HepG2 (cell line): ENCODE results near the gene CLBA1. TPM values are rescaled to one million over a fixed set of nuclear protein-coding genes. Genes with fewer than 3 reads are reported as not detected.
A peak's percentile ranks its signal among the peaks of the same experiment; 100 is the strongest.

Experiments
- ATAC-seq: fragments of 200-7000 bp; cut with Tn5 transposase; 3 replicates; pipeline ENCODE4 v1.9.1; 2020; ENCODE audit warnings: mild to moderate bottlenecking, moderate library complexity
- BruUV-seq: library from RNA; stranded (reverse); fragments of 400-500 nt; replicated peaks from 2 replicates; lab custom pipeline; 2021; lab: Mats Ljungman, UMichigan
- CTCF ChIA-PET: fragments of 300-600 bp; formaldehyde crosslinking; extraction: SDS; loops from one replicate; lab custom pipeline; 2021; ENCODE audit warnings: low total read pairs, inconsistent platforms, low intra/inter-chr PET ratio; lab: Yijun Ruan, JAX
- POLR2A ChIA-PET: fragments of 350-600 bp; sonication (Branson Sonifier 250); formaldehyde crosslinking; loops from one replicate; lab custom pipeline; 2020; ENCODE audit warnings: antibody characterized with exemption, inconsistent platforms; lab: Yijun Ruan, JAX
- DNase-seq: peaks from one replicate; pipeline ENCODE4 v3.0.0-alpha.2; 2015; ENCODE audit warnings: low spot score
- FAIRE-seq: peaks from 3 replicates; lab custom pipeline; 2011; peaks lifted over from hg19 to GRCh38; lab: Jason Lieb, UNC
- H2AFZ ChIP-seq: one replicate; pipeline ENCODE4 v1.6.1; 2011; ENCODE audit warnings: low read length, inconsistent platforms
- H3K27ac ChIP-seq: fragments of 300-600 bp; 3 replicates; pipeline ENCODE4 v1.8.0; 2011; ENCODE audit warnings: mixed run types, mild to moderate bottlenecking, mixed read lengths, low read length, inconsistent platforms; ENCODE audit not compliant: insufficient read depth; ENCODE audit errors: extremely low read length
- H3K27me3 ChIP-seq, 2 experiments: fragments of 200-600 bp in 1 of 2; 2 replicates in 1 of 2; 3 replicates in 1 of 2; pipeline versions ENCODE4 v1.6.0 to v1.8.0; 2011; ENCODE audit warnings: low read length in 2 of 2, mild to moderate bottlenecking in 2 of 2, moderate library complexity in 2 of 2, inconsistent platforms in 1 of 2; ENCODE audit not compliant: insufficient read depth in 2 of 2, control insufficient read depth in 1 of 2
- H3K36me3 ChIP-seq, 2 experiments: fragments of 200-600 bp in 1 of 2; replicated peaks in 1 of 2; 2 replicates in 1 of 2; 3 replicates in 1 of 2; pipeline versions ENCODE4 v1.5.1 to v1.8.0; 2011; ENCODE audit warnings: low read length in 2 of 2, inconsistent platforms in 1 of 2; ENCODE audit not compliant: insufficient read depth in 2 of 2, control insufficient read depth in 1 of 2
- H3K4me1 ChIP-seq: 2 replicates; pipeline ENCODE4 v1.5.1; 2012; ENCODE audit warnings: low read length, inconsistent platforms; ENCODE audit not compliant: insufficient read depth
- H3K4me2 ChIP-seq: 2 replicates; pipeline ENCODE4 v1.6.0; 2011; ENCODE audit warnings: low read depth, low read length, inconsistent platforms
- H3K4me3 ChIP-seq, 3 experiments: fragments of 200-600 bp in 1 of 3; sonication (generic), shearing (Covaris generic) in 1 of 3; replicated peaks in 1 of 3; 2 replicates each; pipeline ENCODE4 v1.5.1; 2011 to 2016; ENCODE audit warnings: low read length in 3 of 3, inconsistent platforms in 2 of 3, low read depth in 2 of 3, mild to moderate bottlenecking in 2 of 3, control low read depth in 1 of 3, mixed read lengths in 1 of 3; ENCODE audit not compliant: insufficient read depth in 1 of 3
- H3K79me2 ChIP-seq: one replicate; pipeline ENCODE4 v1.6.1; 2011; ENCODE audit warnings: low read length, inconsistent platforms; ENCODE audit not compliant: insufficient read depth
- H3K9ac ChIP-seq: 2 replicates; pipeline ENCODE4 v1.6.0; 2011; ENCODE audit warnings: mild to moderate bottlenecking, low read depth, low read length, inconsistent platforms; ENCODE audit not compliant: insufficient read depth
- H3K9me3 ChIP-seq: 2 replicates; pipeline ENCODE4 v1.5.1; 2012; ENCODE audit warnings: mild to moderate bottlenecking, low read length
- H4K20me1 ChIP-seq: 2 replicates; pipeline ENCODE4 v1.6.0; 2011; ENCODE audit warnings: inconsistent platforms, mild to moderate bottlenecking, low read length, moderate library complexity; ENCODE audit not compliant: insufficient read depth
- AGO2 ChIP-seq: fragments of 200-400 bp; formaldehyde crosslinking; optimal IDR thresholded peaks from 2 replicates; pipeline ENCODE3; 2017; ENCODE audit warnings: mild to moderate bottlenecking, low read depth, low read length, moderate library complexity
- ARID5B ChIP-seq: IDR thresholded peaks from 2 replicates; pipeline ENCODE4 v1.4.0; 2020; ENCODE audit warnings: mild to moderate bottlenecking, missing genetic modification reagents
- JUN ChIP-seq: sonication (generic); formaldehyde crosslinking; IDR thresholded peaks from 2 replicates; pipeline ENCODE4 v1.4.0; 2020; ENCODE audit warnings: mild to moderate bottlenecking, missing genetic modification reagents
- LCORL ChIP-seq, 2 experiments: fragments of 450-650 bp in 1 of 2; sonication (generic) in 1 of 2; formaldehyde crosslinking in 1 of 2; IDR thresholded peaks; 2 replicates each; pipeline versions ENCODE4 v1.5.0 to v1.6.1; 2017 to 2020; ENCODE audit warnings: antibody characterized with exemption in 1 of 2, missing genetic modification reagents in 1 of 2
- MYNN ChIP-seq: sonication (generic); formaldehyde crosslinking; IDR thresholded peaks from 2 replicates; pipeline ENCODE4 v1.4.0; 2020; ENCODE audit warnings: mild to moderate bottlenecking, low read depth, missing genetic modification reagents
- NFE2L2 ChIP-seq: fragments of 150-350 bp; IDR thresholded peaks from 2 replicates; pipeline ENCODE4 v1.6.1; 2014; ENCODE audit warnings: low read length
- NFIB ChIP-seq: sonication (generic); formaldehyde crosslinking; IDR thresholded peaks from 2 replicates; pipeline ENCODE4 v1.9.0; 2021; ENCODE audit warnings: missing genetic modification reagents, mild to moderate bottlenecking, borderline replicate concordance
- POLR2G ChIP-seq: fragments of 200-400 bp; formaldehyde crosslinking; IDR thresholded peaks from 2 replicates; pipeline ENCODE4 v1.6.1; 2018; ENCODE audit warnings: mild to moderate bottlenecking, low read depth, low read length, moderate library complexity
- TBX3 ChIP-seq: fragments of 450-650 bp; IDR thresholded peaks from 2 replicates; pipeline ENCODE4 v1.6.1; 2017; ENCODE audit warnings: antibody characterized with exemption, mild to moderate bottlenecking, inconsistent platforms, borderline replicate concordance
- ZBTB38 ChIP-seq: sonication (generic); formaldehyde crosslinking; IDR thresholded peaks from 2 replicates; pipeline ENCODE4 v1.5.1; 2020; ENCODE audit warnings: mild to moderate bottlenecking, missing genetic modification reagents
- ZFP91 ChIP-seq: sonication (generic); formaldehyde crosslinking; IDR thresholded peaks from 2 replicates; pipeline ENCODE4 v1.9.0; 2022; ENCODE audit warnings: missing genetic modification reagents, mild to moderate bottlenecking, borderline replicate concordance
- ZNF121 ChIP-seq: sonication (generic); formaldehyde crosslinking; IDR thresholded peaks from 2 replicates; pipeline ENCODE4 v1.5.0; 2020; ENCODE audit warnings: mild to moderate bottlenecking, missing genetic modification reagents
- ZNF205 ChIP-seq: IDR thresholded peaks from 2 replicates; pipeline ENCODE4 v1.6.1; 2018; ENCODE audit warnings: missing biosample characterization, missing genetic modification reagents
- ZNF687 ChIP-seq: sonication (generic); formaldehyde crosslinking; IDR thresholded peaks from 2 replicates; pipeline ENCODE4 v1.5.1; 2020; ENCODE audit warnings: mild to moderate bottlenecking, missing genetic modification reagents, moderate library complexity
- WGBS: methylation state at CpG from one replicate; pipeline ENCODE4 v1.1.6; 2017; ENCODE audit warnings: low lambda C conversion rate; 5-methylcytosine and 5-hydroxymethylcytosine counted together
- in situ Hi-C: cut with HindIII; loops from 2 replicates; pipeline ENCODE4 v1.10.0; 2017; ENCODE audit warnings: low pct_unique_long_range_greater_than_20kb; ENCODE audit not compliant: extremely low pct_ligation_motif_present
- intact Hi-C: fragments of 100-400 bp; cut with micrococcal nuclease; formaldehyde crosslinking; loops from one replicate; pipeline ENCODE4 v1.10.0; 2022; ENCODE audit not compliant: unreplicated experiment
- polyA plus RNA-seq, 8 experiments: library from polyadenylated mRNA; depleted of rRNA in 3 of 8; stranded (reverse) in 7 of 8; unstranded in 1 of 8; fragments of >200 nt; fragmentation: Illumina TruSeq in 4 of 8; extraction: Trizol in 4 of 8; gene quantifications; 2 replicates each; pipeline versions ENCODE4 v1.2.1 to v1.2.3, GENCODE V29; 2011 to 2016; ENCODE audit warnings: low read depth in 4 of 8, missing spikeins in 1 of 8, mixed read lengths in 1 of 8; ENCODE audit not compliant: insufficient read depth in 1 of 8
- total RNA-seq, 5 experiments: library from RNA; depleted of rRNA; stranded (reverse); fragments of >200 nt; fragmentation: Illumina TruSeq; extraction: Trizol; gene quantifications; 2 replicates each; pipeline ENCODE4 v1.2.3, GENCODE V29; 2016; ENCODE audit warnings: low read depth in 1 of 5

Gene CLBA1
- total and polyA plus RNA-seq, 2 of the 13 experiments (the other 11 are each of a cell fraction or from before 2014, with no cell fraction given) = 1.2 to 1.4 TPM

GRCh38 chr14:105011312-105011990 is 25.9 kb downstream of the CLBA1 start:
- H3K4me3 ChIP-seq = no peak overlapping the region
- BruUV-seq = no TSS peak
- H3K27ac ChIP-seq = no peak overlapping the region
- no peak overlapping the region for H3K9ac ChIP-seq
- H4K20me1 ChIP-seq = peaks cover 25% of the 10 kb centered on the region
- DNase-seq (no peak), ATAC-seq (no peak), FAIRE-seq (no peak)
- peaks cover 28% of the 10 kb centered on the region for H3K4me1 ChIP-seq
- peaks cover 15 to 33% of the 10 kb centered on the region in 2 experiments; a peak in 4 of 5 replicates for H3K36me3 ChIP-seq
- 93% methylated on average over 8 of the region's 29 CpGs for WGBS
- no peak overlapping the region for H2AFZ ChIP-seq
- H3K27me3 ChIP-seq = no peaks in the 10 kb centered on the region
- ChIA-PET CTCF (interaction anchor here (2.4 kb wide), 1 partner anchor 34 kb away, joined by 16 read pairs; no protein-coding TSS in a partner anchor), POLR2A (no interaction called here)
- no peak overlapping the region for H3K4me2 ChIP-seq
- intact Hi-C loops = no loop called here
- in situ Hi-C loops = no loop called here
- H3K79me2 ChIP-seq = peaks cover 50% of the 10 kb centered on the region
- no peaks in the 10 kb centered on the region for H3K9me3 ChIP-seq
- TF ChIP-seq AGO2 (peak; percentile 6), ZBTB38 (CRISPR knock-in tag) (peak; percentile 29; the same call in 1 of the 2 replicates), ZNF121 (CRISPR knock-in tag) (no peak), JUN (CRISPR knock-in tag) (no peak), ZNF205 (CRISPR knock-in tag) (peak; percentile 93), ZNF687 (CRISPR knock-in tag) (peak; percentile 16; the same call in 1 of the 2 replicates), ARID5B (no peak), NFIB (CRISPR knock-in tag) (no peak), ZFP91 (no peak), NFE2L2 (no peak), LCORL (IDR thresholded peaks at IDR 0.05) (no peak), LCORL (CRISPR knock-in tag; IDR thresholded peaks at IDR 0.05) (no peak), MYNN (CRISPR knock-in tag) (no peak), POLR2G (no peak), TBX3 (no peak)
